Measurements from ENCODE around the gene FBN3. TPM values are rescaled to one million over a fixed set of nuclear protein-coding genes. Genes with fewer than 3 reads are reported as not detected.
"Not testable (repeated sequence)": the region's sequence is repeated elsewhere in the genome, so short reads cannot be mapped to it uniquely, and the experiment has no call there.

FBN3 gene
- total RNA-seq, 2 experiments from 2014 or later, result not detected

DNA sequence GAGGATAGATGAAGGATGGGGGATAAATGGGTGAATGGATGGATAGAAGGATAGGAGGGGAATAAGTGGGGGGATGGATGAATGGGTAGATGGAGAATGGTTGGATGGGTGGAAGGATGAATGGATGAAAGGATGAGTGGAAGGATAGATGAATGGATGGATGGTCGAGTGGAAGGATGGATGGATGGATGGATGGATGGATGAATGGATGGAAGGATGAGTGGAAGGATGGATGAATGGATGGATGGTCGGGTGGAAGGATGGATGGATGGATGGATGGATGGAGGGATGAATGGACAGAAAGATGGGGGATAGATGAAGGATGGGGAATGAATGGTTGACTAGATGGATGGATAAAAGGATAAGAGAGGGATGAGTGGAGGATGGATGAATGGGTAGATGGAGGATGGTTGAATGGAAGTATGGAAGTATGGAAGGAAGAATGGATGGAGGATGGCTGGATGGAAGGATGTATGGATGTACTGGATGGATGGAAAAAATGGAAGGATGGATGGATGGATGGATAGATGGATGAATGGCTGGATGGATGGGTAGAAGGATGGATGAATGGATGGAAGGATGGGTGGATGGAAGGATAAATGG is 42.0 kb downstream of the FBN3 start:
- Mint-ChIP-seq H3K4me3 (no peak overlapping the region), H3K27ac (no peak overlapping the region), H3K9me3 (no peaks in the 10 kb centered on the region), H3K4me1 (no peaks in the 10 kb centered on the region), H3K27me3 (peaks cover 4% of the 10 kb centered on the region), H3K36me3 (ENCODE audit: low read depth) (no peaks in the 10 kb centered on the region)
- ChIA-PET CTCF (no interaction called here), POLR2A (no interaction called here)
- DNase-seq, result no peak

GRCh38 chr19:8105471-8105870 is 43.9 kb downstream of the FBN3 start:
- DNase-seq, result no peak
- Mint-ChIP-seq H3K9me3 (no peaks in the 10 kb centered on the region), H3K4me3 (no peak overlapping the region), H3K36me3 (ENCODE audit: low read depth) (no peaks in the 10 kb centered on the region), H3K27me3 (peaks cover 6% of the 10 kb centered on the region), H3K4me1 (no peaks in the 10 kb centered on the region), H3K27ac (no peak overlapping the region)
- CTCF ChIA-PET, result interaction anchor here (0.6 kb wide), 2 partner anchors 60 to 161 kb away, joined by 3 to 4 read pairs; no protein-coding TSS in a partner anchor
- POLR2A ChIA-PET, result no interaction called here

DNA sequence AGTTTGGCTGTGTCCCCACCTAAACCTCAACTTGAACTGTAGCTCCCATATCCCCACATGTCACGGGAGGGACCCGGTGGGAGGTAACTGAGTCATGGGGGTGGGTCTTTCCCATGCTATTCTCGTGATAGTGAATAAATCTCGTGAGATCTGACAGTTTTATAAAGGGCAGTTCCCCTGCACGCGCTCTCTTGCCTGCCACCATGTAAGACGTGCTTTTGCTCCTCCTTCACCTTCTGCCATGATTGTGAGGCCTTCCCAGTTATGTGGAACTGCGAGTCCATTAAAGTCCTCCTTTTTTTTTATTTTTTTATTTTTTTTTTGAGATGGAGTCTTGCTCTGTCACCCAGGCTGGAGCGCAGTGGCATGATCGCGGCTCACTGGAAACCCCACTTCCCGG is 47.5 kb downstream of the FBN3 start:
- CTCF ChIA-PET; DNase-seq; H3K27ac Mint-ChIP-seq; H3K9me3 Mint-ChIP-seq; H3K27me3 Mint-ChIP-seq; H3K36me3 Mint-ChIP-seq (ENCODE audit: low read depth); H3K4me3 Mint-ChIP-seq; H3K4me1 Mint-ChIP-seq; POLR2A ChIA-PET: not testable (repeated sequence)

- Mint-ChIP-seq H3K4me1 (no peaks in the 10 kb centered on the region), H3K27me3 (peaks cover 2% of the 10 kb centered on the region), H3K36me3 (ENCODE audit: low read depth) (peaks cover 2% of the 10 kb centered on the region), H3K27ac (no peak overlapping the region), H3K4me3 (no peak overlapping the region), H3K9me3 (peaks cover 6% of the 10 kb centered on the region)
- CTCF ChIA-PET, result interaction anchor here (0.7 kb wide), 1 partner anchor 157 kb away, joined by 3 read pairs; no protein-coding TSS in a partner anchor
- no peak for DNase-seq
- POLR2A ChIA-PET, result no interaction called here
Observed at GRCh38 chr19:8101311-8101710, 48.1 kb downstream of the FBN3 start.

DNA sequence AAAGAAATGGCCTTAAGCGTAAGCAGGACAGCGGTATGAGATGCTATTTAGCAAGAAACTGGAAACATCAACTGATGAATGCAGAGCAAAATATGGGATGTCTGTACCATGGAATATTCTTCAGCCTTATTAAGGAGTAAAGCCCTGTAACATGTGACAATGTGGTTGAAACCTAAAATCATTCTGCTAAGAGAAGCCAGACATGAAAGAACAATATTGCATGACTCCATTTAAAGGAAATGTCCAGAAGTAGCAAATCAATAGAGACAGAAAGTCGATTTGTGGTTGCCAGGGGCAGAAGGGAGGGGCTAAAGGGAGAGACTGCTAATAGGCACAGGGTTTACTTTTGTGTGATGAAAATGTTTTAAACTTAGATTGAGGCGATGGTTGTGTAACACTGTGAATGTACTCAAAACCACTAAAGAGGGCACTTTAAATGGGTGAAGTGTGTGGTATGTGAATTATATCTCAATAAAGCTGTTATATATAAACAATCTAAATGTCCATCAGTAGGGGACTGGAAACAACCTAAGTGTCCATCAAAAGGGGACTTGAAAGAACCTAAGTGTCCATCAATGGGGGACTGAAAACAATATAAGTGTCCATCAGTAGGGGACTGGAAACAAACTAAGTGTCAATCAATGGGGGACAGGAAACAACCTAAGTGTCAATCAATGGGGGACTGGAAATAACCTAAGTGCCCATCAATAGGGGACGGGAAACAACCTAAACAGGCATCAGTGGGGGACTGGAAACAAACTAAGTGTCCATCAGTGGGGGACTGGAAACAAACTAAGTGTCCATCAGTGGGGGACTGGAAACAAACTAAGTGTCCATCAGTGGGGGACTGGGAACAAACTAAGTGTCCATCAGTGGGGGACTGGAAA is 51.5 kb downstream of the FBN3 start:
- H3K36me3 Mint-ChIP-seq (ENCODE audit: low read depth), result peaks cover 2% of the 10 kb centered on the region
- ChIA-PET POLR2A (no interaction called here), CTCF (no interaction called here)
- H3K4me3 Mint-ChIP-seq, result no peak overlapping the region
- no peak for DNase-seq
- peaks cover 2% of the 10 kb centered on the region for H3K27me3 Mint-ChIP-seq
- H3K27ac Mint-ChIP-seq, result no peak overlapping the region
- H3K4me1 Mint-ChIP-seq, result no peaks in the 10 kb centered on the region
- peaks cover 23% of the 10 kb centered on the region for H3K9me3 Mint-ChIP-seq

- CTCF ChIA-PET, result no interaction called here
- no peak overlapping the region for H3K27ac Mint-ChIP-seq
- no peaks in the 10 kb centered on the region for H3K4me1 Mint-ChIP-seq
- H3K36me3 Mint-ChIP-seq (ENCODE audit: low read depth), result peaks cover 2% of the 10 kb centered on the region
- no peak overlapping the region for H3K4me3 Mint-ChIP-seq
- peaks cover 23% of the 10 kb centered on the region for H3K9me3 Mint-ChIP-seq
- peaks cover 2% of the 10 kb centered on the region for H3K27me3 Mint-ChIP-seq
- DNase-seq, result no peak
- POLR2A ChIA-PET, result no interaction called here
Observed at GRCh38 chr19:8097198-8097597, 52.2 kb downstream of the FBN3 start.

DNA sequence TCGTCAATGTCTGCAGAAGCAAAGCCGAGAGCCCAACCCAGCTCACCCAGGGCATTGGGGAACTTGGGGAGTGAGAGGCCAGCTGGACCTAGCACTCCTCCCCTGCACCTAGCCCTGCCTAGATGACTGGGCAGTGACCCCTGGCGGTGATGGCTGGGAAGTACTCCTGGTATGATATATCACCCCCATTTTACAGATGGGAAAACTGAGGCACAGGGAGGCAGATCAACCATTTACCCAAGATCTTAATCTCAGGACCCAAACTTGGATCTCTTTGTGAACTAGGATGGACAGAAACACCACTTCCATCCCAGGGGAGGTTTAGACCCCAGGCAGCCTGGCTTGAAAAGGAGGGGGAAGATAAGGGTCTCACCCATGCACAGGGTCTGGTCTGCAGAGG is 53.3 kb downstream of the FBN3 start:
- Mint-ChIP-seq H3K36me3 (ENCODE audit: low read depth) (peaks cover 2% of the 10 kb centered on the region), H3K27me3 (no peaks in the 10 kb centered on the region)

GRCh38 chr19:8095354-8095886 is 54.0 kb downstream of the FBN3 start:
- peaks cover 23% of the 10 kb centered on the region for H3K9me3 Mint-ChIP-seq
- H3K36me3 Mint-ChIP-seq (ENCODE audit: low read depth), result peaks cover 2% of the 10 kb centered on the region
- H3K4me3 Mint-ChIP-seq, result no peak overlapping the region
- no peaks in the 10 kb centered on the region for H3K4me1 Mint-ChIP-seq
- ChIA-PET POLR2A (no interaction called here), CTCF (no interaction called here)
- no peak for DNase-seq
- H3K27ac Mint-ChIP-seq, result no peak overlapping the region
- H3K27me3 Mint-ChIP-seq, result no peaks in the 10 kb centered on the region

More for the DNA sequence above, 53.3 kb downstream of the FBN3 start:
- ChIA-PET POLR2A (no interaction called here), CTCF (no interaction called here)
- peaks cover 23% of the 10 kb centered on the region for H3K9me3 Mint-ChIP-seq
- H3K4me3 Mint-ChIP-seq, result no peak overlapping the region
- H3K4me1 Mint-ChIP-seq, result no peaks in the 10 kb centered on the region
- H3K27ac Mint-ChIP-seq, result no peak overlapping the region
- no peak for DNase-seq

GRCh38 chr19:8094336-8094735 is 55.1 kb downstream of the FBN3 start:
- ChIA-PET POLR2A (no interaction called here), CTCF (no interaction called here)
- H3K27ac Mint-ChIP-seq, result no peak overlapping the region
- H3K36me3 Mint-ChIP-seq (ENCODE audit: low read depth), result peaks cover 2% of the 10 kb centered on the region
- no peaks in the 10 kb centered on the region for H3K27me3 Mint-ChIP-seq
- DNase-seq, result no peak
- no peaks in the 10 kb centered on the region for H3K4me1 Mint-ChIP-seq
- H3K9me3 Mint-ChIP-seq, result peaks cover 23% of the 10 kb centered on the region
- no peak overlapping the region for H3K4me3 Mint-ChIP-seq

DNA sequence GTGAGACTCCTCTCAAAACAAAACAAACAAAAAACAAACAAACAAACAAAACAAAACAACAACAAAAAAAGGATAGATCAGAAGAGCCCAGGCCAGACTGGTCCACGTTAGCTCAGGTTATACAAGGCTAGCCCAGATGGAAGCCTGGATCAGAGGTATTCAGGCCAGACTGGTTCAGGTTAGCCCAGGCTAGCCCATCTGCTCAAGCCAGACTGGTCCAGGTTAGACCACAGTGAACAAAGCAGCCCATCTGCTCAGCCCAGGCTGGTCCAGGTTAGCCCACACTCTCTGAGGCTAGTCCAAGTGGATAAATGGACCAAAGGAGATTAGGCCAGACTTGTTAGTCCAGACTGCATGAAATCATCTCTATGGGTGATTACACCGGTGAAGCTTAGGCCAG is 55.7 kb downstream of the FBN3 start:
- no peak for DNase-seq
- H3K27me3 Mint-ChIP-seq, result no peaks in the 10 kb centered on the region
- H3K4me1 Mint-ChIP-seq, result no peaks in the 10 kb centered on the region
- H3K27ac Mint-ChIP-seq, result no peak overlapping the region
- ChIA-PET POLR2A (no interaction called here), CTCF (no interaction called here)
- peaks cover 2% of the 10 kb centered on the region for H3K36me3 Mint-ChIP-seq (ENCODE audit: low read depth)
- no peak overlapping the region for H3K4me3 Mint-ChIP-seq
- H3K9me3 Mint-ChIP-seq, result peaks cover 23% of the 10 kb centered on the region

DNA sequence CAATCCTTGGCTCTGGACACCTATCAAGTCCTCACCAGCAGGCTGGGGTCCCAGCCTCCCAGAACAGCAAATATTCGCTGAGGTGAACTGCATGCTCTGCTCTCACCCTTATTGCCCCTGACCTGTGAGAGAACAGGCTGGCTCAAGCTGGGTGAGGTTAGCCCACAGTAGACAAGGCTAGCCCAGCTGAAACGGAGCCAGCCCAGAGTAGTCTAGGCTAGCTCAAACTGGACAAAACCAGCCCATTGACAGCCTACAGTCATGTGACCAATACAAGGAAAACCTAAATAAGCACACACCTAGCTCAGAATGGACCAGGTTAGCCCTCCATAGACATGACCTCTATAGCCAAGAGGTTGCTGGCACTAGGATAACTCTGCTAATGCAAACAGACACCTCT is 58.4 kb downstream of the FBN3 start:
- H3K27ac Mint-ChIP-seq, result no peak overlapping the region
- H3K27me3 Mint-ChIP-seq, result no peaks in the 10 kb centered on the region
- POLR2A ChIA-PET, result no interaction called here
- CTCF ChIA-PET, result no interaction called here
- DNase-seq, result no peak
- no peak overlapping the region for H3K4me3 Mint-ChIP-seq
- H3K4me1 Mint-ChIP-seq, result no peaks in the 10 kb centered on the region
- H3K9me3 Mint-ChIP-seq, result peaks cover 15% of the 10 kb centered on the region
- H3K36me3 Mint-ChIP-seq (ENCODE audit: low read depth), result no peaks in the 10 kb centered on the region

DNA sequence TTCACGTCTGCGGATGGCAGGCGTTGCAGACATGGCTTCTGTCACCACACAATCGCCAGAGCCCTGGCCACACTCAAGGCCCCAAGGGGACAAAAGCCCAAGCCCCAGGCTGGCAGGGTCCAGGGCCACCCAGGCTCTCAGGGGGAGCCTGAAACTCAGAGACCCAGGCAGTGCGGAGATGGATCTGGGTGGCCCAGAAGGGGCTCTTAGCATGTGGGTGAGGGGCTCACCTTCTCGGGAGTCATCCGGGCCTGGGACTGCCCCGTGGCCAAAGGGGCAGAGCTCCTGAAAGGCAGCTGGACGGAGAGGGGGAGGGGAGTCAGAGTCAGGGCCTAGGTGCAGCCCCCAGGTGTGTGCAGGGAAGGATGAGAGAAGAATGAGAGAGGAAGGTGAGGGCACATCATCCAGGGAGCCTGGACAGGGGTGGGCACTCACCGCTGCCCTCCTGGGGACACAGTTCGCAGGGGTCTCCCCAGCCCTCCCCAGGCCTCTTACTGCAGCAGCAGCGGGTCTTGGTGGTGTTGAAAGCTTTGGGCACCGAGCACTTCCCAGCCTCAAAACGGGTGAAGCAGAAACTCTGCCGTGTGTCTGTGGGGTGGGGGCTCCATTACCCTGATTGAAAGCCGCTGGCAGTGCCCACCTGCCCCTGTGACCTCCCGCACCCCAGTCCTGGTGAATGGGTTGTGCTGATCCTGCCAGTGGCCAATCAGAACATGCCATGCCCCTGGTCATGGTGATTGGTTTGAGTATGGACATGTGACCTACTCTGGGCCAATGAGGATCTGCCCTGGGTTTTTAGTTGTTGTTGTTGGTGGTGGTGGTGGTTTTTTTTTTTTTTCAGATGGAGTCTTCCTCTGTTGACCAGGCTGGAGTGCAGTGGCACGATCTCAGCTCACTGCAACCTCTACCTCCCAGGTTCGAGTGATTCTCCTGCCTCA is 59.5 kb downstream of the FBN3 start:
- Mint-ChIP-seq H3K4me3 (no peak overlapping the region), H3K9me3 (peaks cover 8% of the 10 kb centered on the region), H3K36me3 (ENCODE audit: low read depth) (no peaks in the 10 kb centered on the region), H3K27me3 (no peaks in the 10 kb centered on the region), H3K27ac (no peak overlapping the region), H3K4me1 (no peaks in the 10 kb centered on the region)
- CTCF ChIA-PET, result no interaction called here
- POLR2A ChIA-PET, result no interaction called here
- DNase-seq, result no peak

Data from activated CD4-positive, alpha-beta memory T cell treated with anti-CD3 and anti-CD28 coated beads, Interleukin-2, amount 10 ng/mL, durations not matched to agents 7 days and 5 days (primary cell).